ENCODE measurements around the gene LIPJ. TPM values are rescaled to one million over a fixed set of nuclear protein-coding genes. Genes with fewer than 3 reads are reported as not detected.

The LIPJ gene
- total RNA-seq, 4 donors from 2014 or later: 0.09 to 0.15 TPM; not detected in 2

DNA sequence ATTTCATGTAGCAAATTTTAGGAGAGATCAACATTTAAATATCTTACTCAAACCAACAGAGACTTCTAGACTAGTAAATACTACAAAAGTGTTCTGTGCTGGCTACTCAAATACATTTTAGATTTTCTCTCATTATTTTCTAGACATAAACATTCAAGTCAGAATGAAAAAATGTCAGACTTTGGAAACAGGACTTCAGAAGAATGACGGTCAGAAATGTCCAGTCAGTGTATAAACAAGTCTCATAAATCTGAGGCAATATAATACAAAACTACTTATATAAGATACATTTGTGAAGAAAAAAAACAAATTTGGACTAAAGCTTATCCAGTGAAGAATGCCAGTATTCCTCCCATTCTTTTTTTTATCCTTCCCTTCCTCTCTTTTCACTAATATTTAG, 29.3 kb upstream of the LIPJ start:
- Histone ChIP-seq H3K36me3 (no peaks in the 10 kb centered on the region), H3K9me3 (no peaks in the 10 kb centered on the region), H3K27ac (no peak overlapping the region), H3K4me1 (peaks cover 0 to 6% of the 10 kb centered on the region in 2 donors), H3K4me3 (no peak overlapping the region), H3K27me3 (no peaks in the 10 kb centered on the region)
- ATAC-seq (no peak), DNase-seq (no peak)
- intact Hi-C loops (cut with DNase I; ENCODE audit: low total_unique reads): no loop called here
- in situ Hi-C loops (cut with MboI; ENCODE audit: low sequenced_read_pairs in 4 of 4): loop anchor here in 2 of 4 donors (10.0 to 25.0 kb wide), 3 partner anchors 420 to 720 kb away; no protein-coding TSS in a partner anchor
- TF ChIP-seq POLR2A (IDR thresholded peaks at IDR 0.05): no peak
- TF ChIP-seq, protein P1, sequence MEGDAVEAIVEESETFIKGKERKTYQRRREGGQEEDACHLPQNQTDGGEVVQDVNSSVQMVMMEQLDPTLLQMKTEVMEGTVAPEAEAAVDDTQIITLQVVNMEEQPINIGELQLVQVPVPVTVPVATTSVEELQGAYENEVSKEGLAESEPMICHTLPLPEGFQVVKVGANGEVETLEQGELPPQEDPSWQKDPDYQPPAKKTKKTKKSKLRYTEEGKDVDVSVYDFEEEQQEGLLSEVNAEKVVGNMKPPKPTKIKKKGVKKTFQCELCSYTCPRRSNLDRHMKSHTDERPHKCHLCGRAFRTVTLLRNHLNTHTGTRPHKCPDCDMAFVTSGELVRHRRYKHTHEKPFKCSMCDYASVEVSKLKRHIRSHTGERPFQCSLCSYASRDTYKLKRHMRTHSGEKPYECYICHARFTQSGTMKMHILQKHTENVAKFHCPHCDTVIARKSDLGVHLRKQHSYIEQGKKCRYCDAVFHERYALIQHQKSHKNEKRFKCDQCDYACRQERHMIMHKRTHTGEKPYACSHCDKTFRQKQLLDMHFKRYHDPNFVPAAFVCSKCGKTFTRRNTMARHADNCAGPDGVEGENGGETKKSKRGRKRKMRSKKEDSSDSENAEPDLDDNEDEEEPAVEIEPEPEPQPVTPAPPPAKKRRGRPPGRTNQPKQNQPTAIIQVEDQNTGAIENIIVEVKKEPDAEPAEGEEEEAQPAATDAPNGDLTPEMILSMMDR (IDR thresholded peaks at IDR 0.05 in 4 of 5, conservative IDR thresholded peaks at IDR 0.05 in 1 of 5): no peak

DNA sequence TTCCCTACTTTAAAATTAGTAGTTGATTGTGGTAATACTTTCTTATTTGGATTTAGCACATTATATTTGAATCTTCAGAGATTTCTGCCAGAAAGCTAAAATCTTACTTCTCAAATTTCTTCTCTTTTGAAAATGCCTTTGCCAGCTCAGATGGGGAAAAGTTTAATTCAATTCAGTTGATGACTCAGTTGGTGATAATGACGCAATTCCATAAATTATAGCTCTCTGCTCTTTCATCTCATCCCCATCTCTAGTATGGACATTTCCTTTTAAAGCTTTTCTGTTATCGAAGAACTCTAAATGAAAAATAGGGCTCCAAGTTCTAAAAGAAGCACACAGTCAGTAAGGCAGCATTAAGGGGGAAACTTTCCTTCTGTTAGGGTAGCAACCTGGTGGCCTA, 28.9 kb upstream of the LIPJ start:
- no peak for ATAC-seq
- Histone ChIP-seq H3K4me1 (peaks cover 0 to 4% of the 10 kb centered on the region in 2 donors), H3K9me3 (no peaks in the 10 kb centered on the region), H3K36me3 (no peaks in the 10 kb centered on the region), H3K4me3 (no peak overlapping the region), H3K27ac (no peak overlapping the region), H3K27me3 (no peaks in the 10 kb centered on the region)
- intact Hi-C loops (cut with DNase I; ENCODE audit: low total_unique reads) (no loop called here), in situ Hi-C loops (cut with MboI; ENCODE audit: low sequenced_read_pairs in 4 of 4) (loop anchor here in 2 of 4 donors (10.0 to 25.0 kb wide), 3 partner anchors 420 to 720 kb away; no protein-coding TSS in a partner anchor)
- no peak for DNase-seq
- TF ChIP-seq, protein P1 (IDR thresholded peaks at IDR 0.05 in 4 of 5, conservative IDR thresholded peaks at IDR 0.05 in 1 of 5): no peak
- no peak for TF ChIP-seq POLR2A (IDR thresholded peaks at IDR 0.05)

DNA sequence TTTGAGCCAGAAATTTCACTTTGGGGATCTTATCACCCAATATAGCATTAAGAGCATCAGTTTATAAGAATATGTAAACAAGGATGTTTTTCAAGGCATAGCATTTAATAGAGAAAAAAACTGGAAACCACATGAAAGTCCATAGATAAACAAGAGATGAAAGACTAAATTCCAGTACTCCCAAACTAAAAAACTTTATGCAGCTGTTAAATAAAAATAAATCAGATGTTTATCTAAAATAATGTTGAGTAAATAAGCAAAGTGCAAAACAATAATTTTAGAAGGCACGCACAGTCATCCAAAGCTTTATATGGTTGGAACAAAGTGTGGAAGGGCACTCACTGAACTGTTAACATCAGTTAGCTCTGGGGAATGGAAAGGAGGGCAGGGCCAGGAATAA, 24.4 kb upstream of the LIPJ start:
- no peak overlapping the region for H3K27ac ChIP-seq
- no peak overlapping the region for H3K4me3 ChIP-seq
- H3K27me3 ChIP-seq: no peaks in the 10 kb centered on the region
- intact Hi-C loops (cut with DNase I; ENCODE audit: low total_unique reads): no loop called here
- ATAC-seq (no peak), DNase-seq (no peak)
- in situ Hi-C loops (cut with MboI; ENCODE audit: low sequenced_read_pairs in 4 of 4): loop anchor here in 2 of 4 donors (25.0 kb wide), 2 partner anchors 425 to 725 kb away; no protein-coding TSS in a partner anchor
- no peaks in the 10 kb centered on the region for H3K4me1 ChIP-seq
- TF ChIP-seq, protein P1 (IDR thresholded peaks at IDR 0.05 in 4 of 5, conservative IDR thresholded peaks at IDR 0.05 in 1 of 5): no peak
- TF ChIP-seq POLR2A (IDR thresholded peaks at IDR 0.05): no peak
- no peaks in the 10 kb centered on the region for H3K36me3 ChIP-seq
- H3K9me3 ChIP-seq: no peaks in the 10 kb centered on the region

DNA sequence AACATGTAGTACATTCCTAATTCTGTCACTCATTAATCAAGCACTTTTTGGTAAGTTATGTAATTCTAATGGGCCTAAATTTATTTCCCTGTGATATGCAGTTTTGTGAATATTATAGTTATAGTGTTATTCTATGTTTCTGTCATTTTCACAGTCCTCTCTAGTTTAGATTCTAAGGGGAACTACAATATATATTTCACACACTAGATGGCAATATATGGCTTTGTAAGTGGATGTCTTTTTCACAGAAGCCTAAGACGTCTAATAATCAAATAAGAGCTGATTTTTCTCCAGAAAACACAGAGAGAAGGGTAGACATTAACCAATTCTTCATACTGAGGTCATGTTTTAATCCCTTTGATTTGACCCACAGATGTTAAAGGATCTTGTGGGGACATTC, 21.5 kb upstream of the LIPJ start:
- no peaks in the 10 kb centered on the region for H3K9me3 ChIP-seq
- in situ Hi-C loops (cut with MboI; ENCODE audit: low sequenced_read_pairs in 4 of 4): loop anchor here in 2 of 4 donors (25.0 kb wide), 2 partner anchors 428 to 728 kb away; no protein-coding TSS in a partner anchor
- intact Hi-C loops (cut with DNase I; ENCODE audit: low total_unique reads): no loop called here
- TF ChIP-seq, protein P1 (IDR thresholded peaks at IDR 0.05 in 4 of 5, conservative IDR thresholded peaks at IDR 0.05 in 1 of 5): peak in 4 of 5 experiments; percentile 8 to 31 (median 17)
- TF ChIP-seq POLR2A (IDR thresholded peaks at IDR 0.05): no peak
- no peaks in the 10 kb centered on the region for H3K27me3 ChIP-seq
- H3K36me3 ChIP-seq: no peaks in the 10 kb centered on the region
- no peak for DNase-seq
- peak in 1 of 2 donors; percentile 45 for ATAC-seq
- H3K4me3 ChIP-seq: no peak overlapping the region
- no peaks in the 10 kb centered on the region for H3K4me1 ChIP-seq
- no peak overlapping the region for H3K27ac ChIP-seq

Data from gastrocnemius medialis (tissue), 4 donors.